CD4-positive, alpha-beta T cell (primary cell): Measurements from ENCODE around the gene MAB21L4. TPM values are rescaled to one million over a fixed set of nuclear protein-coding genes. Genes with fewer than 3 reads are reported as not detected.

Experiments used
- ATAC-seq: fragments of 200-7000 bp; cut with Tn5 transposase; one replicate; pipeline ENCODE4 v1.10.0; 2022; ENCODE audit warnings: mild to moderate bottlenecking; ENCODE audit not compliant: poor library complexity
- CTCF ChIA-PET: fragments of 350-600 bp; sonication (Branson Sonifier 250); formaldehyde crosslinking; loops from one replicate; lab custom pipeline; 2021; ENCODE audit warnings: antibody characterized with exemption, inconsistent platforms; lab: Charles Lee
- POLR2A ChIA-PET: fragments of 350-600 bp; sonication (Branson Sonifier 250); formaldehyde crosslinking; loops from one replicate; lab custom pipeline; 2021; ENCODE audit warnings: antibody characterized with exemption, inconsistent platforms; lab: Charles Lee
- DNase-seq, 14 experiments: peaks; one replicate each; pipeline ENCODE4 v3.0.0-alpha.2; 2013 to 2020; ENCODE audit warnings: mixed read lengths in 2 of 14
- H3K27ac ChIP-seq, 2 donors: one replicate each; pipeline versions ENCODE4 v1.5.1 to v1.7.0; 2013; ENCODE audit warnings: low read length in 2 of 2, low read depth in 1 of 2, mild to moderate bottlenecking in 1 of 2
- H3K27me3 ChIP-seq, 2 experiments: 1 replicate in 1 of 2; 2 replicates in 1 of 2; pipeline versions ENCODE4 v1.6.1 to v1.7.0; 2013; ENCODE audit warnings: low read length in 2 of 2, control low read depth in 1 of 2, mild to moderate bottlenecking in 1 of 2, moderate library complexity in 1 of 2; ENCODE audit not compliant: insufficient read depth in 2 of 2, control insufficient read depth in 1 of 2
- H3K36me3 ChIP-seq: one replicate; pipeline ENCODE4 v1.6.1; 2013; ENCODE audit warnings: low read length, control low read depth; ENCODE audit not compliant: insufficient read depth
- H3K4me1 ChIP-seq: one replicate; pipeline ENCODE4 v1.6.1; 2013; ENCODE audit warnings: low read length, control low read depth; ENCODE audit not compliant: insufficient read depth
- H3K4me3 ChIP-seq: one replicate; pipeline ENCODE4 v1.5.1; 2013; ENCODE audit warnings: mild to moderate bottlenecking, low read length, moderate library complexity
- H3K9me3 ChIP-seq, 2 experiments: 1 replicate in 1 of 2; 2 replicates in 1 of 2; pipeline versions ENCODE4 v1.6.1 to v1.7.0; 2013; ENCODE audit warnings: low read length in 2 of 2, mild to moderate bottlenecking in 2 of 2, control low read depth in 1 of 2, moderate library complexity in 1 of 2; ENCODE audit not compliant: control insufficient read depth in 1 of 2, insufficient read depth in 1 of 2
- H3K27ac Mint-ChIP-seq: one replicate; pipeline ENCODE4 v1.8.0; 2020; ENCODE audit warnings: mixed read lengths
- H3K27me3 Mint-ChIP-seq: one replicate; pipeline ENCODE4 v1.8.0; 2021; ENCODE audit warnings: mixed read lengths
- H3K36me3 Mint-ChIP-seq: one replicate; pipeline ENCODE4 v1.8.0; 2021; ENCODE audit warnings: low read depth, mixed read lengths
- H3K4me1 Mint-ChIP-seq: one replicate; pipeline ENCODE4 v1.8.0; 2021; ENCODE audit warnings: low read depth, mixed read lengths
- H3K4me3 Mint-ChIP-seq: one replicate; pipeline ENCODE4 v1.8.0; 2020; ENCODE audit warnings: mild to moderate bottlenecking, mixed read lengths
- H3K9me3 Mint-ChIP-seq: one replicate; pipeline ENCODE4 v1.8.0; 2020; ENCODE audit warnings: mixed read lengths
- CTCF ChIP-seq: fragments of 200-600 bp; IDR thresholded peaks from one replicate; pipeline ENCODE4 v1.8.0; 2022; ENCODE audit warnings: antibody characterized with exemption, mild to moderate bottlenecking
- intact Hi-C, 2 experiments: fragments of 100-400 bp; cut with DNase I in 1 of 2; cut with micrococcal nuclease in 1 of 2; formaldehyde crosslinking; loops; one replicate each; pipeline versions ENCODE4 v1.15.1 to v1.9.0; 2023 to 2025; cut with DNase I, micrococcal nuclease
- total RNA-seq, 174 experiments: library from RNA in 2 of 174; stranded (reverse) in 2 of 174; gene quantifications; one replicate each; pipeline ENCODE4 v1.2.3 and lab custom pipeline; 2021 to 2026

Gene MAB21L4
- total RNA-seq, 2 experiments from 2014 or later: not detected

- no peak overlapping the region for H3K27ac ChIP-seq
- ChIA-PET POLR2A (no interaction called here), CTCF (no interaction called here)
- no peaks in the 10 kb centered on the region for H3K9me3 ChIP-seq
- no peak for ATAC-seq
- no peak overlapping the region for H3K4me3 ChIP-seq
- Mint-ChIP-seq H3K27me3 (no peaks in the 10 kb centered on the region), H3K27ac (no peak overlapping the region), H3K36me3 (no peaks in the 10 kb centered on the region), H3K4me3 (no peak overlapping the region), H3K9me3 (no peaks in the 10 kb centered on the region), H3K4me1 (no peaks in the 10 kb centered on the region)
- no peak for TF ChIP-seq CTCF
- H3K27me3 ChIP-seq: peaks cover 7 to 9% of the 10 kb centered on the region in 2 experiments
- intact Hi-C loops: no loop called here
- DNase-seq: peak in 2 of 14 experiments; percentile 12 to 21
- no peaks in the 10 kb centered on the region for H3K36me3 ChIP-seq
- H3K4me1 ChIP-seq: peaks cover under 1% of the 10 kb centered on the region
These were observed 24.9 kb upstream of the MAB21L4 start for GRCh38 chr2:240920783-240921231.

- Histone ChIP-seq H3K27me3 (peaks cover 14 to 15% of the 10 kb centered on the region in 2 experiments), H3K27ac (no peak overlapping the region), H3K9me3 (no peaks in the 10 kb centered on the region), H3K36me3 (no peaks in the 10 kb centered on the region), H3K4me3 (no peak overlapping the region), H3K4me1 (peaks cover 3% of the 10 kb centered on the region)
- Mint-ChIP-seq H3K36me3 (no peaks in the 10 kb centered on the region), H3K9me3 (no peaks in the 10 kb centered on the region), H3K27ac (no peak overlapping the region), H3K4me3 (no peak overlapping the region), H3K27me3 (peaks cover 4% of the 10 kb centered on the region), H3K4me1 (no peaks in the 10 kb centered on the region)
- peak in 3 of 14 experiments; percentile 1 to 24 (median 8) for DNase-seq
- ChIA-PET POLR2A (no interaction called here), CTCF (no interaction called here)
- intact Hi-C loops: loop anchor here (10.0 kb wide), 2 partner anchors 155 to 235 kb away; partner anchors contain the start of gene PPP1R7 (in 1 of the 2)
- no peak for ATAC-seq
- TF ChIP-seq CTCF: no peak
These were observed 24.1 kb upstream of the MAB21L4 start for GRCh38 chr2:240919786-240920782.

- no peak for TF ChIP-seq CTCF
- no peaks in the 10 kb centered on the region for H3K36me3 Mint-ChIP-seq
- peaks cover 22 to 23% of the 10 kb centered on the region in 2 experiments for H3K27me3 ChIP-seq
- H3K4me3 ChIP-seq: no peak overlapping the region
- H3K27me3 Mint-ChIP-seq: peaks cover 4% of the 10 kb centered on the region
- H3K36me3 ChIP-seq: no peaks in the 10 kb centered on the region
- CTCF ChIA-PET: no interaction called here
- no peak overlapping the region for H3K27ac Mint-ChIP-seq
- H3K4me1 Mint-ChIP-seq: no peaks in the 10 kb centered on the region
- no peak overlapping the region for H3K4me3 Mint-ChIP-seq
- no peaks in the 10 kb centered on the region for H3K9me3 Mint-ChIP-seq
- ATAC-seq (no peak), DNase-seq (peak in 2 of 14 experiments; percentile 4 to 20)
- H3K4me1 ChIP-seq: peaks cover 3% of the 10 kb centered on the region
- no peak overlapping the region for H3K27ac ChIP-seq
- no peaks in the 10 kb centered on the region for H3K9me3 ChIP-seq
- POLR2A ChIA-PET: no interaction called here
- intact Hi-C loops: loop anchor here (10.0 kb wide), 2 partner anchors 156 to 236 kb away; partner anchors contain the start of gene PPP1R7 (in 1 of the 2)
These were observed 23.3 kb upstream of the MAB21L4 start for GRCh38 chr2:240919161-240919781.
